HG02798 (cell line): ENCODE measurements around the gene FUZ.

Experiments used
- ATAC-seq: cut with Tn5 transposase; IDR thresholded peaks from one replicate; pipeline ENCODE4 v1.9.1; 2021; ENCODE audit warnings: mild to moderate bottlenecking; ENCODE audit not compliant: unreplicated experiment, poor library complexity

Gene FUZ

GRCh38 chr19:49766007-49766929, 46.8 kb downstream of the FUZ start:
- peak; percentile 93 for ATAC-seq

- no peak for ATAC-seq
Measured at GRCh38 chr19:49764341-49764740, 48.8 kb downstream of the FUZ start.

GRCh38 chr19:49763230-49763629, 49.9 kb downstream of the FUZ start, which contains the start of gene TSKS:
Gene TSKS (minus strand): TSS chr19:49763306. CDS start chr19:49763247, 59 bp downstream.
- no peak for ATAC-seq

GRCh38 chr19:49761625-49762311, 51.3 kb downstream of the FUZ start:
- no peak for ATAC-seq

- ATAC-seq, result no peak
Measured at GRCh38 chr19:49761249-49761624, 51.9 kb downstream of the FUZ start.

- no peak for ATAC-seq
Measured at GRCh38 chr19:49758292-49758691, 54.8 kb downstream of the FUZ start.
